K562 (cell line): Measurements from ENCODE around the gene CRADD. TPM values are rescaled to one million over a fixed set of nuclear protein-coding genes. Genes with fewer than 3 reads are reported as not detected.

Experiments
- MGA ChIP-seq: fragments of 450-650 bp; IDR thresholded peaks from 2 replicates; pipeline ENCODE4 v1.6.1; 2016; ENCODE audit warnings: mild to moderate bottlenecking, moderate library complexity
- PHF8 ChIP-seq: fragments of 200-600 bp; sonication (generic); IDR thresholded peaks from 2 replicates; pipeline ENCODE4 v1.6.1; 2012; ENCODE audit warnings: mixed run types, mild to moderate bottlenecking, inconsistent platforms, low read length, moderate library complexity, borderline replicate concordance
- ZBTB11 ChIP-seq, 3 experiments: fragments of 200-800 bp in 1 of 3; fragments of 250-450 bp in 1 of 3; fragments of 450-650 bp in 1 of 3; sonication (Bioruptor Pico) in 1 of 3; sonication (Bioruptor generic) in 1 of 3; formaldehyde crosslinking in 1 of 3; IDR thresholded peaks; 2 replicates each; pipeline versions ENCODE4 v1.6.1 to v1.8.0; 2016 to 2022; ENCODE audit warnings: mild to moderate bottlenecking in 2 of 3, missing genetic modification characterization in 2 of 3, missing compliant biosample characterization in 1 of 3, moderate library complexity in 1 of 3
- polyA plus RNA-seq, 8 experiments: library from polyadenylated mRNA; depleted of rRNA in 4 of 8; stranded (reverse) in 5 of 8; unstranded in 3 of 8; fragments of >200 nt; fragmentation: Nextera tagmentation in 2 of 8; fragmentation: Illumina TruSeq in 1 of 8; extraction: Ambion mirVana in 2 of 8; extraction: Trizol in 1 of 8; gene quantifications; 2 replicates each; pipeline versions ENCODE4 v1.2.1 to v1.2.3, GENCODE V29; 2011 to 2014; ENCODE audit warnings: inconsistent platforms in 1 of 8, missing spikeins in 1 of 8
- total RNA-seq, 7 experiments: library from RNA; depleted of rRNA in 6 of 7; stranded (reverse); fragments of >200 nt in 6 of 7; fragmentation: Illumina TruSeq in 2 of 7; extraction: Trizol in 2 of 7; gene quantifications; 2 replicates each; pipeline versions ENCODE4 v1.2.1 to v1.2.3, GENCODE V29; 2011 to 2021; ENCODE audit warnings: low replicate concordance in 1 of 7

The CRADD gene
- total and polyA plus RNA-seq, 9 of the 15 experiments (the other 6 are each of a cell fraction or from before 2014, with no cell fraction given), result 20.5 to 41.1 (median 25.9) TPM

GRCh38 chr12:93847517-93848474, 170.6 kb downstream of the CRADD start (continued):
- TF ChIP-seq MGA, result no peak
- TF ChIP-seq ZBTB11 (CRISPR knock-in tag; IDR thresholded peaks at IDR 0.05), result no peak
- no peak for TF ChIP-seq PHF8
